ENCODE results near the gene CCDC17. TPM values are rescaled to one million over a fixed set of nuclear protein-coding genes. Genes with fewer than 3 reads are reported as not detected.

The CCDC17 gene
- total RNA-seq, 2 experiments from 2014 or later, result 1.0 to 1.6 TPM

- intact Hi-C loops (cut with DNase I, micrococcal nuclease), result loop anchor here in 1 of 2 experiments (5.0 kb wide), 1 partner anchor 227 kb away; no protein-coding TSS in a partner anchor
- CTCF ChIA-PET, result interaction anchor here (1.2 to 8.3 kb wide), 2 partner anchors 17 to 63 kb away, joined by 3 to 107 read pairs; no protein-coding TSS in a partner anchor
Measured at GRCh38 chr1:45574105-45574626, 49.7 kb downstream of the CCDC17 start.

GRCh38 chr1:45573231-45573804 lies 50.5 kb downstream of the CCDC17 start:
- ChIA-PET POLR2A (interaction anchor here (1.3 kb wide), 1 partner anchor 51 kb away, joined by 3 read pairs; the partner anchor contains the start of gene PRDX1), CTCF (interaction anchor here (1.3 to 8.3 kb wide), 2 partner anchors 30 to 62 kb away, joined by 4 to 107 read pairs; no protein-coding TSS in a partner anchor)
- Mint-ChIP-seq H3K36me3 (ENCODE audit: low read depth) (peaks cover 11% of the 10 kb centered on the region), H3K4me1 (no peaks in the 10 kb centered on the region), H3K9me3 (ENCODE audit: low read depth) (no peaks in the 10 kb centered on the region), H3K27ac (no peak overlapping the region), H3K27me3 (no peaks in the 10 kb centered on the region), H3K4me3 (no peak overlapping the region)
- intact Hi-C loops (cut with DNase I, micrococcal nuclease), result loop anchor here in 1 of 2 experiments (5.0 kb wide), 1 partner anchor 226 kb away; no protein-coding TSS in a partner anchor
- ATAC-seq (no peak), DNase-seq (no peak)

More at GRCh38 chr1:45574105-45574626, 49.7 kb downstream of the CCDC17 start:
- peaks cover 11% of the 10 kb centered on the region for H3K36me3 Mint-ChIP-seq (ENCODE audit: low read depth)
- no peaks in the 10 kb centered on the region for H3K4me1 Mint-ChIP-seq
- no peaks in the 10 kb centered on the region for H3K9me3 Mint-ChIP-seq (ENCODE audit: low read depth)
- no peak overlapping the region for H3K27ac Mint-ChIP-seq
- no peak overlapping the region for H3K4me3 Mint-ChIP-seq
- ATAC-seq (no peak), DNase-seq (no peak)
- POLR2A ChIA-PET, result no interaction called here
- H3K27me3 Mint-ChIP-seq, result no peaks in the 10 kb centered on the region

GRCh38 chr1:45570631-45571030 lies 53.2 kb downstream of the CCDC17 start:
- no peaks in the 10 kb centered on the region for H3K4me1 Mint-ChIP-seq
- POLR2A ChIA-PET, result interaction anchor here (0.6 to 1.4 kb wide), 2 partner anchors 12 to 637 kb away, joined by 3 to 4 read pairs; no protein-coding TSS in a partner anchor

More at GRCh38 chr1:45570631-45571030, 53.2 kb downstream of the CCDC17 start:
- CTCF ChIA-PET, result interaction anchor here (0.6 to 8.3 kb wide), 22 partner anchors 10 to 571 kb away, joined by 3 to 107 read pairs (median 4); partner anchors contain the start of genes AKR1A1, CCDC163, MMACHC and PRDX1
- H3K27me3 Mint-ChIP-seq, result no peaks in the 10 kb centered on the region
- H3K4me3 Mint-ChIP-seq, result no peak overlapping the region
- no peak for ATAC-seq
- H3K36me3 Mint-ChIP-seq (ENCODE audit: low read depth), result peaks cover 24% of the 10 kb centered on the region
- DNase-seq, result no peak
- no peaks in the 10 kb centered on the region for H3K9me3 Mint-ChIP-seq (ENCODE audit: low read depth)
- no peak overlapping the region for H3K27ac Mint-ChIP-seq
- intact Hi-C loops (cut with DNase I, micrococcal nuclease), result loop anchor here (1.0 to 5.0 kb wide), 7 partner anchors 20 to 223 kb away; partner anchors contain the start of genes AKR1A1 (in 1 of the 2), CCDC163 (in 1 of the 2), MMACHC (in 1 of the 2) and PRDX1 (in 1 of the 2)

Other genes with a start within 250 kb of the CCDC17 start
- gene TESK2, start 132.9 kb downstream of the CCDC17 start, total RNA-seq, result 1 to 10 TPM; 3.1 to 3.3 TPM
- 1 to 10 TPM; 3.5 to 4.4 TPM for gene CCDC163, start 124.0 kb downstream of the CCDC17 start, total RNA-seq
- 1 to 10 TPM; 8.1 to 9.6 TPM for gene MMACHC, start 123.8 kb downstream of the CCDC17 start, total RNA-seq
- gene PRDX1, start 102.2 kb downstream of the CCDC17 start, total RNA-seq, result 100 to 1,000 TPM; 473 to 580 TPM
- 100 to 1,000 TPM; 140 to 181 TPM for gene AKR1A1, start 73.2 kb downstream of the CCDC17 start, total RNA-seq
- 100 to 1,000 TPM; 228 to 282 TPM for gene NASP, start 40.0 kb downstream of the CCDC17 start, total RNA-seq
- 100 to 1,000 TPM; 101 to 112 TPM for gene GPBP1L1, start 62.5 kb upstream of the CCDC17 start, total RNA-seq
- gene TMEM69, start 64.1 kb upstream of the CCDC17 start, total RNA-seq, result 10 to 100 TPM; 30.2 to 44.3 TPM
- 10 to 100 TPM; 11.6 to 21.8 TPM for gene IPP, start 126.6 kb upstream of the CCDC17 start, total RNA-seq
- 10 to 100 TPM; 20.1 to 22.9 TPM for gene MAST2, start 179.6 kb upstream of the CCDC17 start, total RNA-seq